HG02571 (cell line): ENCODE measurements around the gene CLEC10A.

ENCODE experiments used
- ATAC-seq: cut with Tn5 transposase; IDR thresholded peaks from one replicate; pipeline ENCODE4 v1.9.1; 2021; ENCODE audit warnings: mild to moderate bottlenecking, moderate library complexity; ENCODE audit not compliant: unreplicated experiment

The CLEC10A gene

DNA sequence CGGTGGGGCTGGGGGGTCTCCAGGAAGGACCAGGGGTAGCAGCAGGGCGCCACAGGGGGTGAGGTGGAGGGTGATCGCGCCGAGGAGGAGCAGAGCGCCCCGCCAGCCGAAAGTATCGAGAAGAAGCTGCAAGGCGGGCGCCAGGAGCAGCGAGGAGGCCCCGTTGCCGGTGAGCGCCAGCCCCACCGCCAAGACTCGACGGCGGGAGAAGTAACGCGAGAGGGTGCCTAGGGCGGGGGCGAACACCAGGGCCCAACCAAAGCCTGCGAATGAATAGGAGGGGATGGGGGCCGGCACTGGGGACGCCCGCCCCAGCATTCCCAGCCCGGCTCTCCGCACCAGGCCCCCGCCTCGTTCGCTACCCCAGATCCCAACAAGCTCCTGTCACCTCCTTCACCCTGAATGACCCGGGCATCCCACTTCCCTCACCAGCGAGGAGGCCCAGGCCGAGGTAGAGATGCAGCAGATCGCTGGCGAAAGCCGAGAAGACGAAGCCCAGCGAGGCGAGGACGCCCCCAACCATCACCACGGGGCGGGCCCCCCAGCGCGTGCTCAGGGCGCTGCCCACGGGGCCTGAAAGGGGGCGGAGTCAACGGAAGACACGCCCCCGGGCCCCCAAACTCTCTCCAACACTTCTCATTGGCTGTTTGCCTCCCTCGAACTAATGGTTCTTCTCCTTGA, 37.4 kb downstream of the CLEC10A start:
- ATAC-seq = no peak

DNA sequence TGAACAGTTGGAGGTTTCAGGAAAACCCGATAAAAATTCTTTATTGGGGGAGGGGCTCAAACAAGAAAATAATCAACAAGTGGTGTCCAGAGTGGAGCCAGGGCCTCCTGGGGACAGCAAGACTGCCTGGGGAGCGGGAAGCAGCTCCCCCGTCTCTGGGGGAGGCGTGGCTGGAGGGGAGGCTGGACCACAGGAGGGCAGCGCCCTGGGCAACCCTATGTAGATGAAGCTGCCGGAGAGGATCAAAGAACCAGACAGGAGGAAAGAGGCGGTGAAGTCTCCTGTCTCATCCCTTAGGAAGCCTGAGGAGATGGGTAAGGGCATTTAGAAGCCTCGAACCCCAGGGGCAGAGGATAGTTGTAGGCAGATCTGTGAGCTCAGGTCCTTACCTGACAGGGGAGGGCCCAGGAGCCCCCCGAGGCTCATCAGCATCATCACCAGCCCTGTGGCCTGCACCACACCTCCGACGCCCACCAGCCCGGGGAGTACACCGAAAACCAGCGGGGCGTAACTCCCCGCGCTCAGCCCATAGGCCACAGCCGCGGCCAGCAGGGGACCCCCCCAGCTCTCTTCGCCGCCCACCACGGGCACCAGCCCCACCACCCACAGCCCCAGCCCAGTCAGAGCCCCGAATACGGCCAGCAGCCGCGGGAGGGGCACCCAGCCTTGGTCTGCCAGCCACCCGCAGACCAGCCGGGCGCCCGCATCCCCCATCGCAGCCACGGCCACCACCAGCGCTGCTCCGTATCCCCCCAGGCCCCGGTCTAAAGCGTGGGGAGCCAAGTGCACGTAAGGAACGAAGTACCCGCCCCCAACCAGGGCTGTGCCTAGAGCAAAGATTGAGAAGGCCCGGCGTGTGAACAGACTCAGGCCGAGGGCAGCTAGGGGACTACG, 38.2 kb downstream of the CLEC10A start:
- no peak for ATAC-seq

DNA sequence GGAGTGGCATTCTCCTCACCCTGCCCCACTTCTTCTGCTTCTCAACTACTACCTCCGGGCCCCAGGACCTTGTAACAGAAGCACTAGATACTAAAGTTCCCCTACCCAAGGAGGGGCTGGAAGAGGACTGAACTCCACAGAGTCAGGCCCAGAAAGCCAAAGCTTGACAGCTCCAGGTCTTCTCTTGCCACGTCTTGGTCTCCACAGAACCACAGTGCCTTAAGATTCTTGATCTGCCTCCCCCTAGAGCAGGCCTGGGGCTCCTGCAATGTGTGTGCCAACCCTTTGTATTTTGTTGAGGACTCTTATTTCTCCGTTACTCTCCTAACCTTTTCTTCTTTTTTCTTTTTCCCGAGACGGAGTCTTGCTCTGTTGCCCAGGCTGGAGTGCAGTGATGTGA, 40.2 kb downstream of the CLEC10A start:
- no peak for ATAC-seq

DNA sequence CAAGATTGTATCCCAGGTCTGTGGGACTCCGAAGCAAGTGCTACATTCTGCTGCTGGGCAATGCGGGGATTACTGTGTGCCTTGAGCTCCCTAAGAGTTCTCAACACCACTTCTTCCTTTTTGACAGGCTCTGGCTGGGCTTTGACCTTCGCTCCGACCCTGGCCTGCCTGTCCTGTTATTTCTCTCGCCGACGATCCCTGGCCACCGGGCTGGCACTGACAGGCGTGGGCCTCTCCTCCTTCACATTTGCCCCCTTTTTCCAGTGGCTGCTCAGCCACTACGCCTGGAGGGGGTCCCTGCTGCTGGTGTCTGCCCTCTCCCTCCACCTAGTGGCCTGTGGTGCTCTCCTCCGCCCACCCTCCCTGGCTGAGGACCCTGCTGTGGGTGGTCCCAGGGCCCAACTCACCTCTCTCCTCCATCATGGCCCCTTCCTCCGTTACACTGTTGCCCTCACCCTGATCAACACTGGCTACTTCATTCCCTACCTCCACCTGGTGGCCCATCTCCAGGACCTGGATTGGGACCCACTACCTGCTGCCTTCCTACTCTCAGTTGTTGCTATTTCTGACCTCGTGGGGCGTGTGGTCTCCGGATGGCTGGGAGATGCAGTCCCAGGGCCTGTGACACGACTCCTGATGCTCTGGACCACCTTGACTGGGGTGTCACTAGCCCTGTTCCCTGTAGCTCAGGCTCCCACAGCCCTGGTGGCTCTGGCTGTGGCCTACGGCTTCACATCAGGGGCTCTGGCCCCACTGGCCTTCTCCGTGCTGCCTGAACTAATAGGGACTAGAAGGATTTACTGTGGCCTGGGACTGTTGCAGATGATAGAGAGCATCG, 41.8 kb downstream of the CLEC10A start:
- ATAC-seq = no peak

DNA sequence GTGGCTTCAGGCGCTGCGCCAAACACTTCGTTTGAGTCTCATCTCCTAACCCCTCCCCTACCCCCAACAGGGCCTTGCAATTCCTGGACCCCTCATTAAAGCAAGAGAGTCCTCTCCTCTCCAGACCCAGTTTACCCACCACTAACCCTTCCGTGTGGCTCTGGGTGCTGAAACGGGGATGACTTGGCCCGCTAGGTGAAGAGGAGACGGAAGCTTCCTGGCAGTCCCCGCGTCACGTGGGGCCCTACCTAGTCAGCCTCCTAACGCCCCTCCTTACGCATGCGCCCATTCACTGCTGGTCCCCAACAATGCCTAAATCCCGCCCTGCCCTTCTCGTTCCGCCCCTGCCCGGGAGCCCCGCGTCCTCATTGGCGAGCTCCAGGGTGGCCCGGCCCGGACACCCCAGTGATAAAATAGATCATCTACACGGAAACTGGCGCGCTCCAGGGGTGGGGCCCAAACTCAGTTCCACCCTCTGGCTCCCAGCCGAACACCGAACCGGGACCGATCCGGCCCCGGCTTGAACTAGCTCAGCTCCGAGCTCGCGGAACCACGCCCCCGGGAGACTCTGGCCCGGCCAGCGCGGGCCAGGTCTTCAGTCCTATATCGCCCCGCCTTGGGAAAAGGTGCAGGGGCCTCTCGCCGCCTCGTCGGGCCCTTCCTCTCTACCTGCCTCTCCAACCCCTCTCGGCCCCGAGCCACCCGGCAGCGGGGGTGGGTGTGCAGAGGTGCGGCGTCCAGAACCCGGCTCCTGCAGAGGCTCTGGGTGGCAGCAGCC, 44.3 kb downstream of the CLEC10A start, which contains the start of gene SLC16A13:
Gene SLC16A13, plus strand, starts transcription at position 425 of the 778 bp plus-strand sequence. CDS start 368 bp downstream, outside the sequence.
- ATAC-seq = peak; percentile 94

DNA sequence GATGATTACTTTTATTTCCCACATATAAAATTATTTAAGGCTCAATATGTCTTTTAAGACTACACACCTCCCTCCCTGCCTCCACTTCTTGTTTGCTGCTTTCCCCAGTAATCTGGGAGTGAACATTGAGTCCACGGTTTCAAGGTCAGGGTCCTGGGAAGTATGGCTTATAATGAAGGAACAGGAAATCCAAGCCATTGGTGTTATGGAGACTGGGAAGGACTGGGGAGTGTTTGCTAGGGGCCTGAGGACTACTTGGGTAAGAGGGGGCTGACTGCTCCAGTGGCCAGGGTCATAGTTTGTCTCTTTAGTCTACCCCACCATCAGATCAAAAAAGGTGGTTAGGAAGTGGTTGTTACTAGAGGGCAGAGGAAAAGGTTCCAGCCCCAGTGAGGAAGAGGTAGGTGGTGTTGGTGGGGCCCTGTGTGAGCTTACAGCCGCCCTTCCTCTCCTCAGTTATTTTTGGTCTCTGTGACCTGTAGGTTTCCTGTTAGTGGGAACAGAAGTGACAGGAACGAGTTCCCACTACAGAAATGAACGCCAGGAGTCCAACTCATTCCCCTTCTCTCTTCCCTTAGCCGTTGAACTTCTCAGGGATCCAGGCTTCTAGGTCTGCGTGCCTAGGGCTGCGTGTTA, 45.0 kb downstream of the CLEC10A start:
- ATAC-seq = peak; percentile 19

DNA sequence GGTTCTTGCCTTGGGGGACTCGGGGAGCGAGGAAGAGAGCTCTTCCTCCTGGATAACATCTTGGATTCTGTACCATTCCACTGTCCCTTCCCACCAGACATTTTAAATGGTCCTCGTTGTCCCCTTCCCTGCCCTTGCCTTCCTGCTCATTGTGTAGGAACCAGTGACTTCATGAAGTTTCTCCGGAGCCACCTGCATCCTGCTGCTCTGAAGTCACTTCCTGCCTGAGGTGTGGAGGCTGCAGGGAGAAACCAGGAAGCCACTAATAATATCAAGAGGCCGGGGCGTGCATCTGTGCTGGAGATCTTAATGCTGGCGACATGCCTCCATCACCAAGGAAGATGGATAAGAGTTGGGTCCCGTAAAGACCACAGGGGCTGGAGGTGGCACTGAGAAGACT, 50.4 kb downstream of the CLEC10A start:
- no peak for ATAC-seq

DNA sequence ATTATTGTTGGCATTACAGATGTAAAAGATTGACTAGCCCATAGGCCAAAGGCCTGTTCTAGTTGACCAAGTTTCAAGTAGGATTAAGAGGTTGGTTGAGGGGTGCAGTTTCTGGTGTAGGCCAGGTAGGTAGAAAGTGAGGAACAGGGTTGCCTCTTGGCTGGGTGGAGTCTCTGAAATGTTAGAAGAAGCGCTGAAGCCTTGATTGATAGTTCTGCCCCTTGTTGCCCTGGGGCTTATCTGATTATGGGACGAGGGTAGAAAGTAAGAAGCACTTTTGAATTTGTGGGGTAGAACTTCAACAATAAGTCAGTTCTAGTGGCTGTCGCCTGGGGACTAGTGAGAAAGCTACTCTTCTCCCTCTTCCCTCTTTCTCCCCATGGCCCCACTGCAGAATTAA, 51.0 kb downstream of the CLEC10A start:
- ATAC-seq = no peak

DNA sequence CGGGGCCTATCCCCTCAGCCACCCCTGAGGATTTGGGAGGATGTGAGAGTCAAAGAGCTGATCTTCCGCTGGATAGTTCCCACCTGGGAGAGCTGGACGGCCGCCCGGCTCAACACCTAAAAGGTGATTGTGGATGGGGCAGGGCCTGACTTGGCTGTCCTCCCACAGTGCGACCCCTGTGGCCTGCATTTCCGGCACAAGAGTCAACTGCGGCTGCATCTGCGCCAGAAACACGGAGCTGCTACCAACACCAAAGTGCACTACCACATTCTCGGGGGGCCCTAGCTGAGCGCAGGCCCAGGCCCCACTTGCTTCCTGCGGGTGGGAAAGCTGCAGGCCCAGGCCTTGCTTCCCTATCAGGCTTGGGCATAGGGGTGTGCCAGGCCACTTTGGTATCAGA, 52.7 kb downstream of the CLEC10A start:
- no peak for ATAC-seq

DNA sequence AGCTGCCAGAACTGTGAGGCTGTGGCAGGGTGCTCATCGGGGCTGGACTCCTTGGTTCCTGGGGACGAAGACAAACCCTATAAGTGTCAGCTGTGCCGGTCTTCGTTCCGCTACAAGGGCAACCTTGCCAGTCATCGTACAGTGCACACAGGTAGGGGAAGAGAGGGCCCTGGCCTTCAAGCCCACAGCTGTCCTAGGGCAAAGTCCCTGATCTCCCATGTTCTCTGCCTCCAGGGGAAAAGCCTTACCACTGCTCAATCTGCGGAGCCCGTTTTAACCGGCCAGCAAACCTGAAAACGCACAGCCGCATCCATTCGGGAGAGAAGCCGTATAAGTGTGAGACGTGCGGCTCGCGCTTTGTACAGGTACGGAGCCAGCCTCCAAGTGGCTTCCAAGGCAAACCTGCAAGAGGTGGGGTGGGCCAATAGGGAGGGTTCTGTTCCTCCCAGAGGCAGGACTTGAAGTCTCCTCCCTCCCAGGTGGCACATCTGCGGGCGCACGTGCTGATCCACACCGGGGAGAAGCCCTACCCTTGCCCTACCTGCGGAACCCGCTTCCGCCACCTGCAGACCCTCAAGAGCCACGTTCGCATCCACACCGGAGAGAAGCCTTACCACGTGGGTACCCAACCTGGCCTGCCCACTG, 53.5 kb downstream of the CLEC10A start:
- ATAC-seq = no peak

DNA sequence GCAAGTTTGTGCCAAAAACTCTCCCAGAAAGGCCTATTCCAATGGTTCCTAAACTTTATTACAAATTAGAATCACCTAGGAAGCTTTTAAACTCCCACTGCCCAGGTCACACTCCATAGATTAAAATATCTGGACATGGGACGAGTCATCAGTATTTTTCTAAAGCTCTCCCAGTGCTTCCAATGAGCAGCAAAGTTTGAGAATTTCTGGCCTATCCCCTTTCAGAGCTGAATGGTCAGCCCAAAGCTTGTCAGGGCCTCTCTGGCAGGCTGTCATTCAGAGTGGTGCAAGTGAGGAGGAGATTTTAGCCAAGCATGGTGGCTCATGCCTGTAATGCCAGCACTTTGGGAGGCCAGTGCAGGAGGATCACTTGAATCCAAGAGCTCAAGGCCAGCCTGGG, 54.8 kb downstream of the CLEC10A start:
- ATAC-seq = no peak
